Activated T-cell treated with anti-CD3 and anti-CD28 coated beads for 4 hours (primary cell): ENCODE measurements around the gene SLC2A4RG.
"Not testable (repeated sequence)": the region's sequence is repeated elsewhere in the genome, so short reads cannot be mapped to it uniquely, and the experiment has no call there.

Experiments
- DNase-seq: peaks from one replicate; pipeline ENCODE4 v3.0.0-alpha.2; 2020

SLC2A4RG gene

GRCh38 chr20:63714858-63715257 is 24.7 kb upstream of the SLC2A4RG start:
- DNase-seq, result no peak

- no peak for DNase-seq
Observed at GRCh38 chr20:63718996-63719395, 20.6 kb upstream of the SLC2A4RG start.

- not testable (repeated sequence) for DNase-seq
Observed at GRCh38 chr20:63722967-63723622, 16.5 kb upstream of the SLC2A4RG start.

DNA sequence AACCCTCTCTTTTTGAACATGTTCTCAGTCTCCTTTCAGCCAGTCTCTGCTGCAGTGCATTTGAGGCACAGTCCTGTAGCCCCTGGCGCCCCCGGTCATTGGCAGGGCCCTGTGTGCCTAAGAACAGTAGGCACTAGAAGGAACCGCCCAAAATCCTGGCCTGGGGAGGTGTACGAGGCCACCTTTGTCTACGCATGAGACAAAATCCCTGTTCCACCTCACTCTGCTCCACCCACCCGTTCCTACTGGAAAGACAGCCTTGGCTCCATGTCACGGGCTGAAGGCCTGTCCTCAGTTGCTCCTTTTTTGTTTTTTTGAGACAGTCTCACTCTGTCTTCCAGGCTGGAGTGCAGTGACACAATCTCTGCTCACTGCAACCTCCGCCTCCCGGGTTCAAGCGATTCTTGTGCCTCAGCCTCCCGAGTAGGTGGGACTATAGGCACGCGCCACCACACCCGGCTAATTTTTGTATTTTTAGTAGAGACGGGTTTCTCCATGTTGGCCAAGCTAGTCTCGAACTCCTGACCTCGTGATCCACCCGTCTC is 9.3 kb upstream of the SLC2A4RG start:
- not testable (repeated sequence) for DNase-seq

DNA sequence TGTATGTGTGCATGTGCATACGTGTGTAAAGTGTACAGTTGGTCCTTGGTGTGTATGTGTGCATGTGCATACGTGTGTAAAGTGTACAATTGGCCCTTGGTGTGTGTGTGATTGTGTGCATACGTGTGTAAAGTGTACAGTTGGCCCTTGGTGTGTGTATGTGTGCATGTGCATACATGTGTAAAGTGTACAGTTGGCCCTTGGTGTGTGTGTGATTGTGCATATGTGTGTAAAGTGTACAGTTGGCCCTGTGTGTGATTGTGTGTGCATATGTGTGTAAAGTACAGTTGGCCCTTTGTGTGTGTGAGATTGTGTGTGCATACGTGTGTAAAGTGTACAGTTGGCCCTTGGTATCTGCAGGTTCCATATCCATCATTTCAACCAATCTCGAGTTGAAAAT is 8.2 kb upstream of the SLC2A4RG start:
- DNase-seq, result no peak

- no peak for DNase-seq
Observed at GRCh38 chr20:63732118-63733095, 7.2 kb upstream of the SLC2A4RG start.

GRCh38 chr20:63733117-63733516 is 6.5 kb upstream of the SLC2A4RG start:
- DNase-seq, result no peak

DNA sequence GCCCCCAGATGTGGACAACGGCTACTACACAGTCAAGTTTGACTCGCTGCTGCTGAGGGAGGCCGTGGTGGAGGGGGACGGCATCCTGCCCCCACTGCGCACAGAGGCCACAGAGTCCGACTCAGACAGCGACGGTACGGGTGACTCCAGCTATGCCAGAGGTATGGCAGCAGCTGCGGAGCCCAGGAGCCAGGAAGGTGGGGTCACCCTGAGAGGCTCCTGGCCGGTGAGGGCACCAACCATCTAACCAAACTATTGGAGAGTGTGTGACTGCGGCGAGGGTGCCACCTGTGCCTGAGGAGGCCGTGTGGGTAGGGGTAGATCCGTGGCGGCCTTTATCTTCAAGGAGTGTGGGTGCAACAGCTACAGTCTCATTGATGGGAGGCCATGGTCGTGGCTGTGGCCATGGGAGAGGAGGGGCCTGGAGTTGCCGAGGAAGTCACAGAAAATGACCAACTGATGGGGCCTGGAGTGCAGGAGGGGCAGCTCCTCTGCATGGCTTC is 5.9 kb upstream of the SLC2A4RG start:
- no peak for DNase-seq

DNA sequence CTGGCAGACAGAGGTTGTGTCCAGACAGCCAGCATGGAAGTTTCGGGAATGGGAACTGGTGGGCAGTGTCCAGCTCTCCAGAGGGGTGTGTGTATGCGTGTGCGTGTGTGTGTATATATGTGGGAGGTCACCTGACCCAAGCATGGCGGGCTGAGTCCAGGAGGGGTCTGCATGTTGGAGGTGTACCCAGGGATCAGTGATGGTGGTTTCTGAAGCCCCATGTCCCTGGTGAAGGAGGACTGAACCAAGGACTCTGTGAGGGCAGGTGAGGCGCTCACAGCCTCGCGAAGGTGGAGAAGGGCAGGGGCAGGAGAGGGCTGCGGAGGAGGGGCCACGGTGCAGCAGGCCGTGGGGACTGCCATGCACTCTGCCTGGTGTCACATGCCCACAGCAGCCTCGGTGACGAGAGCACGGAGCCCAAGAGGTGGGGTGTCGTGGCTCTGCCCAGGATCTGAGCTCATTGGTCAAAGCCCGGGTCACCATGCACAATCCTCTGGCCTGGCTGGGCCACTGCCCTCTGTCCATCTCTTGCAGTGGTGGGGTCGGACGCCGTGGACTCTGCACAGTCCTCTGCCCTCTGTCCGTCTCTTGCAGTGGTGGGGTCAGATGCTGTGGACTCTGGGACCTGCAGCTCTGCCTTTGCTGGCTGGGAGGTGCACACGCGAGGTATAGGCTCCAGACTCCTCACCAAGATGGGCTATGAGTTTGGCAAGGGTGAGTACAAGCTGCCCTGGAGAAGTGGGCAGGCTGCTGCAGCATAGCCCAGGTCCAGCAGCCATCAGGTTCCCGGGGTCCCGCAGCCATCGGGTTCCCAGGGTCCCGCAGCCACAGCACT is 5.2 kb upstream of the SLC2A4RG start:
- DNase-seq, result no peak

- no peak for DNase-seq
Observed at GRCh38 chr20:63734946-63735858, 4.4 kb upstream of the SLC2A4RG start.

DNA sequence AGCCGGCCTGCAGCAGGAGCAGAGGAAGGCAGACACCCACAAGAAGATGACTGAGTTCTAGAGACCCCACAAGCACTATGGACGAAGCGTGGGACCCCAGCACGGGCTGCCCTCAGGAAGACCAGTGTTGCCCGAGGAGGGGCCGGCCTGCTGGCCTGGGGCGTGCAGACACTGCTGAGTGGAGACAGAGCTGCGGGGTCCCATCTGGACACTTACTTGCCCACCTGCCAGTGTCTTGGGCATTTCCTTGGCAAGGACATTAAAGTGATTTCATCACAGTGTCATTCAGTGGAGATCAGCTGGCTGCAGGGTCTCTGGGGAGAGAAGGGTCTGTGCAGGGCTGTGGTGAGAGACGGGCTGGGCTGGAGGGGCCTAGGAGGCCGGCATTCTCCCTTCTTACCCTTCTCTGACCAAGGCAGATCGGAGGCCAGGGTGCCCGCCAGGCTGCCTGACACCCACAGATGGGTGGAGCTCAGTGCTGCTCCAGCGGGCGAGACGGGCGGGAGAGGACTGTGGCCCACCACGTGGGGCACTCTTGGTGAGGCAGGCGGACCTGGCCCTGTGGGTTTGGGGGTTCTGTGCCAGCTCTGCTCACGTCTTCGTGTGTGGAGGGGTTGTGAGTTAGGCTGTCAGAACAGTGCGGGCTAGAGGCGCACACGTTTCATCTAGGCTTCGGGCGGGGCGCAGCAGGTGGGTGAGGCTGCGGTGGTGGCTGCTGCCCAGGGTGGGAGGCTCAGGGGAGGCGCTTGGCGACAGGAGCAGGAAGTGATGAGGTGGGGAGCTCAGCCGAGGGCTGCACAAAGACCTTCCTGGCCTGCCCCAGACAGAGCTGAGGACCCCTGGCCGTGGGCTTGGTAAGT is 3.5 kb upstream of the SLC2A4RG start, which contains the start of gene LIME1:
TSS of gene LIME1 (plus strand) at position 806 of the 860 bp plus-strand sequence. CDS start 886 bp downstream, outside the sequence.
- peak; percentile 61 for DNase-seq

- no peak for DNase-seq
Observed at GRCh38 chr20:63736893-63737694, 2.5 kb upstream of the SLC2A4RG start.

DNA sequence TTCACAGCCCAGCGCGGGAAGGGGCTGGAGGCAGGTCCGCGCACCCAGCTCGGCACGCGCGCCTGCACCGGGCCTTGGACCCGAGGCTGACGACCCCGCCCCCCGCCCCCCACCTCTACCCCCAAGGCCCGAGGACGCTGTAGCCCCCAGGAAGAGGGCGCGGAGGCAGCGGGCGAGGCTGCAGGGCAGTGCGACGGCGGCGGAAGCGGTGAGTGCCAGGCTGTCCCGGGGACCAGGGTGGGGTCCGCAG is 2.0 kb upstream of the SLC2A4RG start:
- DNase-seq, result no peak

DNA sequence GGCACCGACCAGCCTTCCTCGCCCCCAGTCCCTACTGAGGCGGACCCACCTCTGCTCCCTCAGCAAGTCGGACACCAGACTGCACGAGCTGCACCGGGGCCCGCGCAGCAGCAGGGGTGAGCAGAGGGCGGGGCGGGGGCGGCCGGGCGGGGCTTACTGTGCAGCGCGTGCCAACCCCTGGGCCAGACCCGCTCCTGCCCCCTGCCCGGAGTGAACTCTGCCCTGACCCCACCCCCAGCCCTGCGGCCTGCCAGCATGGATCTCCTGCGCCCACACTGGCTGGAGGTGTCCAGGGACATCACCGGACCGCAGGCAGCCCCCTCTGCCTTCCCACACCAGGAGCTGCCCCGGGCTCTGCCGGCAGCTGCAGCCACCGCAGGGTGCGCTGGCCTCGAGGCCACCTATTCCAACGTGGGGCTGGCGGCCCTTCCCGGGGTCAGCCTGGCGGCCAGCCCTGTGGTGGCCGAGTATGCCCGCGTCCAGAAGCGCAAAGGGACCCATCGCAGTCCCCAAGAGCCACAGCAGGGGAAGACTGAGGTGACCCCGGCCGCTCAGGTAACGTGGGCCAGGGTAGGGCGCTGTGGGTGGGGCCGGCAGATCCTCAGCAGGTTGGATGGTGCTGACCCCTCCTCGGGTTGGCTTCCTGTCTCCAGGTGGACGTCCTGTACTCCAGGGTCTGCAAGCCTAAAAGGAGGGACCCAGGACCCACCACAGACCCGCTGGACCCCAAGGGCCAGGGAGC is 1.5 kb upstream of the SLC2A4RG start:
- no peak for DNase-seq

DNA sequence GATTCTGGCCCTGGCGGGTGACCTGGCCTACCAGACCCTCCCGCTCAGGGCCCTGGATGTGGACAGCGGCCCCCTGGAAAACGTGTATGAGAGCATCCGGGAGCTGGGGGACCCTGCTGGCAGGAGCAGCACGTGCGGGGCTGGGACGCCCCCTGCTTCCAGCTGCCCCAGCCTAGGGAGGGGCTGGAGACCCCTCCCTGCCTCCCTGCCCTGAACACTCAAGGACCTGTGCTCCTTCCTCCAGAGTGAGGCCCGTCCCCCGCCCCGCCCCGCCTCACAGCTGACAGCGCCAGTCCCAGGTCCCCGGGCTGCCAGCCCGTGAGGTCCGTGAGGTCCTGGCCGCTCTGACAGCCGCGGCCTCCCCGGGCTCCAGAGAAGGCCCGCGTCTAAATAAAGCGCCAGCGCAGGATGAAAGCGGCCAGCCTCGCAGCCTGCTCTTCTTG is 868 bp upstream of the SLC2A4RG start:
- no peak for DNase-seq

DNA sequence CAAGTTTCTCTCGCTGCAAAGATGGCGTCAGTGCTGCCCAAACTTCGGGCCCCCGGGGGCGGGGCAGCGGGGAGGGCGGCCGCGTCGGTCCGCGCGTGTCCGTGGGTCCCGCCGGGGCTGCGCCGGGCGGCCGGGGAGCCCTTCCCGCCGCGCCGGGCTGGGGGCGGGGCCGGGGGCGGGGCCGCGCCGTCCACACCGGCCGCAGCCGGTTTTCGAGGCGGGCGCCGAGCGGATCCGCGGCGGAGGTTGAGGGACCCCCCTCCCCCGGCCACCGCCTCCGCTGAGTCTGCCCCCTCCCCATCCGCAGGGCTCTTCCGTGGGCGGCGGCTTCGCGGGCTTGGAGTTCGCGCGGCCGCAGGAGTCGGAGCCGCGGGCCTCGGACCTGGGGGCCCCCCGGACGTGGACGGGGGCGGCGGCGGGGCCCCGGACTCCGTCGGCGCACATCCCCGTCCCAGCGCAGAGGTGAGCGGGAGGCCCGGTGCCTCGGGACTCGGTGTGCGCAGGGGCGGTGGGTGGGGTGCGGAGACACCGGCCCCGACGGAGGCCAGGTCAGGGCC is 572 bp downstream of the SLC2A4RG start:
- DNase-seq, result no peak

DNA sequence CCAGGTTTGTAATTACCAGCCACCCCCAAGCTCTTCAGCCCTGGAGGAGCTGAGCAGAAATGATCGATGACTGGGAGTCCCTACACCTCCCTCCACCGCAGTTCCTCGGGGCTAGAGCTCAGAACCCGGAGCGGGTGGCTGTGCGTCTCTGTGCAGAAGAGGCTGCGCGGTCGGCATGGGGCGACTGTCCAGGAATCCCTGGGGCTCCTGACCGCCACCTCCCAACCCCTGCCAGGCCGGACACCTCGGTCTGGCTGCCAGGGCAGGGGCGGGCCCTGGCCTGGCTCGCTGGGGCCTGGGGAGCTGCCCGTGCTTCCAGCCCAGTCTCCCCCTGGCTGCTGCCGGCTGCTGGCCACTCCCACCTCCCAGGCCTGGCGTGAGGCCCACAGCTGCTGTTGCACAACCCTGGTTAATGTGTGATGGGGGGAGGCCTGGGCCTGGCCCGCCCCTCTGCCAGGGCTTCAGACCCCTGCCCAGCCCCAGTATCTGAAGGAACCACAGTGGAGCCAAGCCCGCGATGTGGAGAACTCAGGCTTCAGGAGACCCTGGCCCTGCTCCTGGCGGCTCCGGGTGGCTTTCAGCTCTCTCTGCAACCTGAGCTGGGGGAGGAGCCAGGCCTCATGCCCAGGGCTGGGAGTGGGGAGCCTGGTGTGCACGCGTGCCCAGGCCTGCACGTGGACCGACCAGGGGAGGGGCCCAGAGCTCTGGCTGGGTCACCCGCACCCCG is 1.2 kb downstream of the SLC2A4RG start:
- no peak for DNase-seq

DNA sequence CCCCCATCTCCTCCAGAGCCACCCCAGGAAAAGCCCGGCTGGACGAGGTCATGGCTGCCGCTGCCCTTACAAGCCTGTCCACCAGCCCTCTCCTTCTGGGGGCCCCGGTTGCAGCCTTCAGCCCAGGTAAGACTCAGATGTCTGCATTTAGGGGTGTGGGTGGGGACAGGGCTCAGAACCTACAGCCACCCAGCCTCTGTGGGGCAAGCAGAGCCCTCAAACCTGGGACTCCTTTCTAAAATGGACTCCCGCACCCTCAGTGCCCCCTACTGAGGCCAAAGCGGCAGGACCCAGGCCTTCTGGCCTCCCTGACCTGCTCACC is 1.7 kb downstream of the SLC2A4RG start:
- no peak for DNase-seq
